ENCODE measurements around the gene TLR1. TPM values are rescaled to one million over a fixed set of nuclear protein-coding genes. Genes with fewer than 3 reads are reported as not detected.

Gene TLR1
- total RNA-seq, 1 experiment from 2014 or later, result not detected

- Histone ChIP-seq H3K79me2 (ENCODE audit: insufficient read depth, low read length) (no peaks in the 10 kb centered on the region), H2BK15ac (ENCODE audit: low read depth, low read length) (no peak overlapping the region), H2AK5ac (ENCODE audit: insufficient read length, low read length) (no peak overlapping the region), H3K23ac (ENCODE audit: insufficient read length, low read depth, low read length) (no peak overlapping the region), H3K9me3 (ENCODE audit: control insufficient read depth, low read depth, low read length) (peaks cover 12% of the 10 kb centered on the region), H2AFZ (ENCODE audit: low read length) (no peak overlapping the region), H2BK120ac (ENCODE audit: low read depth, low read length, poor library complexity, severe bottlenecking) (no peak overlapping the region), H4K91ac (ENCODE audit: insufficient read length, low read depth, low read length) (no peak overlapping the region), H4K8ac (replicated peaks; ENCODE audit: insufficient read length, low read depth, low read length) (no peak overlapping the region), H2BK12ac (ENCODE audit: insufficient read length, low read depth, low read length) (no peak overlapping the region), H3K18ac (ENCODE audit: insufficient read length, low read depth, low read length) (no peak overlapping the region), H3K27me3 (ENCODE audit: insufficient read depth, low read length) (no peaks in the 10 kb centered on the region), H3K4me2 (ENCODE audit: insufficient read depth, insufficient read length, low read length) (no peak overlapping the region), H3K9ac (ENCODE audit: extremely low read depth, insufficient read length, low read length) (no peak overlapping the region), H3T11ph (ENCODE audit: low read length) (no peak overlapping the region), H3K14ac (ENCODE audit: insufficient read depth, low read length) (no peak overlapping the region), H3K27ac (ENCODE audit: insufficient read length, low read depth, low read length) (no peak overlapping the region), H3K4ac (ENCODE audit: low read depth, low read length) (no peak overlapping the region), H2BK20ac (ENCODE audit: low read depth, low read length, poor library complexity, severe bottlenecking) (no peak overlapping the region), H3K4me1 (ENCODE audit: insufficient read depth, low read length) (no peaks in the 10 kb centered on the region), H3K79me1 (ENCODE audit: insufficient read depth, low read depth, low read length, poor library complexity, severe bottlenecking) (no peaks in the 10 kb centered on the region), H2BK5ac (ENCODE audit: insufficient read length, low read length) (no peak overlapping the region), H3K23me2 (ENCODE audit: insufficient read length, low read depth, low read length, poor library complexity, severe bottlenecking) (no peaks in the 10 kb centered on the region), H4K5ac (ENCODE audit: insufficient read length, low read depth, low read length) (no peak overlapping the region), H4K20me1 (ENCODE audit: control insufficient read depth, insufficient read depth, insufficient read length) (no peaks in the 10 kb centered on the region), H3K56ac (ENCODE audit: insufficient read length, low read depth, low read length) (no peak overlapping the region)
- no peak for TF ChIP-seq CTCF (conservative IDR thresholded peaks at IDR 0.05)
- Mint-ChIP-seq H3K9me3 (peaks cover 35 to 49% of the 10 kb centered on the region in 2 experiments), H3K27ac (no peak overlapping the region), H3K36me3 (ENCODE audit: insufficient read depth in 1 of 3, low read depth in 3 of 3) (peaks cover 16 to 29% (median 17%) of the 10 kb centered on the region in 3 experiments), H3K4me1 (no peaks in the 10 kb centered on the region), H3K27me3 (ENCODE audit: low read depth) (peaks cover 2% of the 10 kb centered on the region; the same call in 1 of the 2 replicates), H3K4me3 (no peak overlapping the region)
- WGBS (ENCODE audit: extremely low coverage, insufficient read length, low lambda C conversion rate), result no CpG with 5 or more reads among the region's 5 CpGs
- no peak for DNase-seq
These were observed 1.0 kb upstream of the TLR1 start for GRCh38 chr4:38805530-38806145.
